SH-SY5Y (cell line): ENCODE measurements around the gene RPL5.

Experiments used
- GATA2 ChIP-seq: IDR thresholded peaks from 2 replicates; pipeline ENCODE4 v1.6.1; 2011; ENCODE audit warnings: mild to moderate bottlenecking, low read depth, low read length
- GATA3 ChIP-seq: IDR thresholded peaks from 2 replicates; pipeline ENCODE4 v1.6.1; 2011; ENCODE audit warnings: low read depth, mild to moderate bottlenecking, low read length, moderate library complexity

DNA sequence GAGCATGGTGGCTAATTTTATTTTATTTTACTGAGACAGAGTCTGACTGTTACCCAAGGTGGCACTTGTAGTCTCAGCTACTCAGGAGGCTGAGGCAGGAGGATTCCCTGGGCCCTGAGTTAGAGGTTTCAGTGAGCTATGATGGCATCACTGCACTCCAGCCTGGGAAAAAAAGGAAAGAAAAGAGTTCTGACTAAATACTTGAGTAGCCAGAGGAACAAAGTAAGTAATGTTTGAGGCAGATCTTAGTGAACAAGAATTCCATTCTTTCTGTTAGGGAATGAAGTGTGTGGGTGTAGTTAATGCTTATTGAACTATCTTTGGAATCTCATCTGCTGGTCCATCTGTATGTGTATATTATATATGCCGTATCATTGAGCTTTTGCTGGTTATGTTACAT, 33.9 kb upstream of the RPL5 start:
- TF ChIP-seq GATA2: no peak
- no peak for TF ChIP-seq GATA3
